Measurements from ENCODE around the gene C1orf167.

Gene C1orf167

GRCh38 chr1:11761988-11762406 is at the start of gene C1orf167:
C1orf167 (plus strand) TSS chr1:11762193; CDS start chr1:11764401, 2,208 bp downstream.
- no peak for DNase-seq (ENCODE audit: low read depth)

GRCh38 chr1:11712285-11712684 is 49.7 kb upstream of the C1orf167 start:
- no peak for DNase-seq (ENCODE audit: low read depth)

GRCh38 chr1:11713095-11713494 is 48.9 kb upstream of the C1orf167 start:
- no peak for DNase-seq (ENCODE audit: low read depth)

GRCh38 chr1:11714831-11715575 is 47.0 kb upstream of the C1orf167 start:
- DNase-seq (ENCODE audit: low read depth), result no peak

GRCh38 chr1:11719313-11720032 is 42.5 kb upstream of the C1orf167 start:
- no peak for DNase-seq (ENCODE audit: low read depth)

- no peak for DNase-seq (ENCODE audit: low read depth)
Measured at GRCh38 chr1:11720033-11720376, 42.0 kb upstream of the C1orf167 start.

- no peak for DNase-seq (ENCODE audit: low read depth)
Measured at GRCh38 chr1:11720525-11720924, 41.5 kb upstream of the C1orf167 start.

GRCh38 chr1:11721311-11721710 is 40.7 kb upstream of the C1orf167 start:
- DNase-seq (ENCODE audit: low read depth), result no peak

- DNase-seq (ENCODE audit: low read depth), result no peak
Measured at GRCh38 chr1:11722538-11722937, 39.5 kb upstream of the C1orf167 start.

GRCh38 chr1:11725616-11726015 is 36.4 kb upstream of the C1orf167 start:
- DNase-seq (ENCODE audit: low read depth), result no peak

GRCh38 chr1:11727119-11727518 is 34.9 kb upstream of the C1orf167 start:
- no peak for DNase-seq (ENCODE audit: low read depth)

- DNase-seq (ENCODE audit: low read depth), result no peak
Measured at GRCh38 chr1:11728126-11728806, 33.7 kb upstream of the C1orf167 start.

- no peak for DNase-seq (ENCODE audit: low read depth)
Measured at GRCh38 chr1:11729155-11729497, 32.9 kb upstream of the C1orf167 start.

GRCh38 chr1:11729498-11730428 is 32.2 kb upstream of the C1orf167 start:
- DNase-seq (ENCODE audit: low read depth), result no peak

GRCh38 chr1:11730429-11730891 is 31.5 kb upstream of the C1orf167 start:
- no peak for DNase-seq (ENCODE audit: low read depth)

GRCh38 chr1:11731691-11732283 is 30.2 kb upstream of the C1orf167 start:
- DNase-seq (ENCODE audit: low read depth), result no peak

GRCh38 chr1:11733306-11733705 is 28.7 kb upstream of the C1orf167 start:
- DNase-seq (ENCODE audit: low read depth), result no peak

GRCh38 chr1:11735531-11735853 is 26.5 kb upstream of the C1orf167 start:
- no peak for DNase-seq (ENCODE audit: low read depth)

GRCh38 chr1:11735854-11736745 is 25.9 kb upstream of the C1orf167 start, which contains the start of gene AGTRAP:
AGTRAP (plus strand) TSS chr1:11736136; CDS start chr1:11736209, 73 bp downstream.
- DNase-seq (ENCODE audit: low read depth), result peak; percentile 78

Data from GM04504 (cell line).